NCI-H446 (cell line): Measurements from ENCODE around the gene ADORA2B.
"Not testable (repeated sequence)": the region's sequence is repeated elsewhere in the genome, so short reads cannot be mapped to it uniquely, and the experiment has no call there.

ENCODE experiments used
- DNase-seq, 2 experiments: peaks; one replicate each; lab custom pipeline; 2025; lab: John Stamatoyannopoulos, UW

Gene ADORA2B

GRCh38 chr17:15944759-15945526 lies at the start of gene ADORA2B:
Gene ADORA2B, plus strand, starts transcription at chr17:15945130. Its CDS starts 119 bp downstream, at chr17:15945249.
- DNase-seq: peak in 1 of 2 experiments; percentile 15

GRCh38 chr17:15896277-15896676 lies 48.7 kb upstream of the ADORA2B start:
- DNase-seq: no peak

- DNase-seq: no peak
Measured at GRCh38 chr17:15896834-15897233, 48.1 kb upstream of the ADORA2B start.

GRCh38 chr17:15899596-15899995 lies 45.3 kb upstream of the ADORA2B start:
- not testable (repeated sequence) for DNase-seq

GRCh38 chr17:15900871-15901270 lies 44.1 kb upstream of the ADORA2B start:
- DNase-seq: no peak

GRCh38 chr17:15905236-15905635 lies 39.7 kb upstream of the ADORA2B start:
- DNase-seq: not testable (repeated sequence)

GRCh38 chr17:15907290-15907689 lies 37.6 kb upstream of the ADORA2B start:
- DNase-seq: no peak

GRCh38 chr17:15908378-15908777 lies 36.6 kb upstream of the ADORA2B start:
- no peak for DNase-seq

- no peak for DNase-seq
Measured at GRCh38 chr17:15909481-15909991, 35.4 kb upstream of the ADORA2B start.

GRCh38 chr17:15910791-15911190 lies 34.1 kb upstream of the ADORA2B start:
- DNase-seq: no peak

GRCh38 chr17:15911701-15912100 lies 33.2 kb upstream of the ADORA2B start:
- not testable (repeated sequence) for DNase-seq

- DNase-seq: no peak
Measured at GRCh38 chr17:15912416-15912955, 32.4 kb upstream of the ADORA2B start.

- no peak for DNase-seq
Measured at GRCh38 chr17:15913826-15914225, 31.1 kb upstream of the ADORA2B start.

- no peak for DNase-seq
Measured at GRCh38 chr17:15914400-15915170, 30.3 kb upstream of the ADORA2B start.

- no peak for DNase-seq
Measured at GRCh38 chr17:15915961-15916360, 29.0 kb upstream of the ADORA2B start.

GRCh38 chr17:15917021-15917437 lies 27.9 kb upstream of the ADORA2B start:
- no peak for DNase-seq

GRCh38 chr17:15917438-15918027 lies 27.4 kb upstream of the ADORA2B start:
- no peak for DNase-seq

- no peak for DNase-seq
Measured at GRCh38 chr17:15918261-15918660, 26.7 kb upstream of the ADORA2B start.

- DNase-seq: no peak
Measured at GRCh38 chr17:15918661-15919259, 26.2 kb upstream of the ADORA2B start.

GRCh38 chr17:15919466-15919865 lies 25.5 kb upstream of the ADORA2B start:
- no peak for DNase-seq

- DNase-seq: no peak
Measured at GRCh38 chr17:15920758-15921239, 24.1 kb upstream of the ADORA2B start.

- DNase-seq: no peak
Measured at GRCh38 chr17:15921640-15922039, 23.3 kb upstream of the ADORA2B start.
